HepG2 (cell line): ENCODE data around the gene FOLR2. TPM values are rescaled to one million over a fixed set of nuclear protein-coding genes. Genes with fewer than 3 reads are reported as not detected.
A peak's percentile ranks its signal among the peaks of the same experiment; 100 is the strongest.

Experiments used
- CHD2 ChIP-seq: IDR thresholded peaks from 2 replicates; pipeline ENCODE4 v1.6.1; 2011; ENCODE audit warnings: low read depth, low read length, improper control_type of control experiment
- DNMT1 ChIP-seq: sonication (generic); formaldehyde crosslinking; IDR thresholded peaks from 2 replicates; pipeline ENCODE4 v1.5.1; 2020; ENCODE audit warnings: mild to moderate bottlenecking, missing genetic modification reagents
- EZH2 ChIP-seq: conservative IDR thresholded peaks from 2 replicates; pipeline ENCODE4 v1.6.1; 2012; ENCODE audit warnings: mild to moderate bottlenecking, low read depth, low read length, moderate library complexity
- GPN1 ChIP-seq: sonication (generic); formaldehyde crosslinking; IDR thresholded peaks from 2 replicates; pipeline ENCODE4 v1.5.1; 2020; ENCODE audit warnings: missing genetic modification reagents, borderline replicate concordance
- HES4 ChIP-seq: sonication (generic); formaldehyde crosslinking; IDR thresholded peaks from 2 replicates; pipeline ENCODE4 v1.9.0; 2021; ENCODE audit warnings: mild to moderate bottlenecking, missing genetic modification reagents, borderline replicate concordance
- IKZF1 ChIP-seq: fragments of 450-650 bp; IDR thresholded peaks from 2 replicates; pipeline ENCODE4 v1.7.1; 2016
- MAZ ChIP-seq, 2 experiments: sonication (generic) in 1 of 2; formaldehyde crosslinking in 1 of 2; IDR thresholded peaks; 2 replicates each; pipeline versions ENCODE4 v1.5.0 to v1.6.1; 2012 to 2020; ENCODE audit warnings: low read depth in 2 of 2, mild to moderate bottlenecking in 2 of 2, borderline replicate concordance in 1 of 2, improper control_type of control experiment in 1 of 2, low read length in 1 of 2, missing genetic modification reagents in 1 of 2, moderate library complexity in 1 of 2
- MEF2D ChIP-seq: sonication (generic); formaldehyde crosslinking; IDR thresholded peaks from 2 replicates; pipeline ENCODE4 v1.5.1; 2020; ENCODE audit warnings: mild to moderate bottlenecking, missing genetic modification reagents
- NR1H2 ChIP-seq: sonication (generic); formaldehyde crosslinking; IDR thresholded peaks from 2 replicates; pipeline ENCODE4 v1.8.1; 2022; ENCODE audit warnings: low read depth, missing genetic modification reagents, borderline replicate concordance
- PHF5A ChIP-seq: IDR thresholded peaks from one replicate; pipeline ENCODE4 v1.6.1; 2018; ENCODE audit warnings: low read depth, missing genetic modification reagents; ENCODE audit not compliant: unreplicated experiment
- RFX3 ChIP-seq: IDR thresholded peaks from 2 replicates; pipeline ENCODE4 v1.6.1; 2016; ENCODE audit warnings: missing biosample characterization, missing genetic modification reagents
- RNF2 ChIP-seq: fragments of 450-650 bp; conservative IDR thresholded peaks from 2 replicates; pipeline ENCODE4 v1.6.1; 2016; ENCODE audit warnings: low read depth
- SMAD3 ChIP-seq: sonication (generic); formaldehyde crosslinking; IDR thresholded peaks from 2 replicates; pipeline ENCODE4 v1.4.0; 2020; ENCODE audit warnings: missing genetic modification reagents
- SNAI1 ChIP-seq: sonication (generic); formaldehyde crosslinking; IDR thresholded peaks from 2 replicates; pipeline ENCODE4 v1.5.0; 2020; ENCODE audit warnings: mild to moderate bottlenecking, missing genetic modification reagents, borderline replicate concordance
- SOX6 ChIP-seq, 2 experiments: fragments of 450-650 bp in 1 of 2; sonication (generic) in 1 of 2; formaldehyde crosslinking in 1 of 2; IDR thresholded peaks; 2 replicates each; pipeline versions ENCODE4 v1.4.0 to v1.6.1; 2017 to 2020; ENCODE audit warnings: antibody characterized with exemption in 1 of 2, mild to moderate bottlenecking in 1 of 2, missing genetic modification reagents in 1 of 2
- SP1 ChIP-seq, 2 experiments: fragments of 450-650 bp in 1 of 2; sonication (generic) in 1 of 2; formaldehyde crosslinking in 1 of 2; IDR thresholded peaks; 2 replicates each; pipeline versions ENCODE4 v1.4.0 to v1.6.1; 2016 to 2020; ENCODE audit warnings: missing genetic modification reagents in 1 of 2
- SRY ChIP-seq: sonication (generic); formaldehyde crosslinking; IDR thresholded peaks from 2 replicates; pipeline ENCODE4 v1.8.0; 2022; ENCODE audit warnings: mild to moderate bottlenecking, missing genetic modification reagents
- SYNCRIP ChIP-seq: fragments of 200-400 bp; formaldehyde crosslinking; IDR thresholded peaks from 2 replicates; pipeline ENCODE4 v1.6.1; 2018; ENCODE audit warnings: mild to moderate bottlenecking, low read depth, low read length; ENCODE audit not compliant: insufficient read depth
- TCF7L2 ChIP-seq: IDR thresholded peaks from 2 replicates; pipeline ENCODE4 v1.6.1; 2011; ENCODE audit warnings: mild to moderate bottlenecking, low read depth, low read length, moderate library complexity
- TGIF2 ChIP-seq: IDR thresholded peaks from 2 replicates; pipeline ENCODE4 v1.6.1; 2016; ENCODE audit warnings: control low read depth, missing compliant biosample characterization
- YEATS2 ChIP-seq: sonication (generic); formaldehyde crosslinking; IDR thresholded peaks from 2 replicates; pipeline ENCODE4 v1.4.0; 2020; ENCODE audit warnings: missing genetic modification reagents, borderline replicate concordance
- ZNF510 ChIP-seq: sonication (generic); formaldehyde crosslinking; IDR thresholded peaks from 2 replicates; pipeline ENCODE4 v1.4.0; 2020; ENCODE audit warnings: low read depth, mild to moderate bottlenecking, missing genetic modification reagents
- ZNF563 ChIP-seq: sonication (generic); formaldehyde crosslinking; IDR thresholded peaks from 2 replicates; pipeline ENCODE4 v1.8.0; 2022; ENCODE audit warnings: mild to moderate bottlenecking, moderate library complexity, missing genetic modification reagents
- ZNF615 ChIP-seq: sonication (generic); formaldehyde crosslinking; IDR thresholded peaks from 2 replicates; pipeline ENCODE4 v1.5.0; 2020; ENCODE audit warnings: mild to moderate bottlenecking, missing genetic modification reagents, borderline replicate concordance
- ZNF83 ChIP-seq: sonication (generic); formaldehyde crosslinking; IDR thresholded peaks from 2 replicates; pipeline ENCODE4 v1.4.0; 2020; ENCODE audit warnings: missing genetic modification reagents, mild to moderate bottlenecking, borderline replicate concordance
- polyA plus RNA-seq, 8 experiments: library from polyadenylated mRNA; depleted of rRNA in 3 of 8; stranded (reverse) in 7 of 8; unstranded in 1 of 8; fragments of >200 nt; fragmentation: Illumina TruSeq in 4 of 8; extraction: Trizol in 4 of 8; gene quantifications; 2 replicates each; pipeline versions ENCODE4 v1.2.1 to v1.2.3, GENCODE V29; 2011 to 2016; ENCODE audit warnings: low read depth in 4 of 8, missing spikeins in 1 of 8, mixed read lengths in 1 of 8; ENCODE audit not compliant: insufficient read depth in 1 of 8
- total RNA-seq, 5 experiments: library from RNA; depleted of rRNA; stranded (reverse); fragments of >200 nt; fragmentation: Illumina TruSeq; extraction: Trizol; gene quantifications; 2 replicates each; pipeline ENCODE4 v1.2.3, GENCODE V29; 2016; ENCODE audit warnings: low read depth in 1 of 5
- TF ChIP-seq, protein P1 (sequence below): sonication (generic); formaldehyde crosslinking; IDR thresholded peaks from 2 replicates; pipeline ENCODE4 v1.4.0; 2020; ENCODE audit warnings: mild to moderate bottlenecking, missing genetic modification reagents
- TF ChIP-seq, protein P2 (sequence below): IDR thresholded peaks from 2 replicates; pipeline ENCODE4 v1.6.1; 2012; ENCODE audit warnings: inconsistent platforms
- TF ChIP-seq, protein P3 (sequence below): sonication (generic); formaldehyde crosslinking; IDR thresholded peaks from 2 replicates; pipeline ENCODE4 v1.4.0; 2020; ENCODE audit warnings: missing genetic modification reagents

The FOLR2 gene
- total and polyA plus RNA-seq, 2 of the 13 experiments (the other 11 are each of a cell fraction or from before 2014, with no cell fraction given), result 0.09 TPM; not detected in 1

DNA sequence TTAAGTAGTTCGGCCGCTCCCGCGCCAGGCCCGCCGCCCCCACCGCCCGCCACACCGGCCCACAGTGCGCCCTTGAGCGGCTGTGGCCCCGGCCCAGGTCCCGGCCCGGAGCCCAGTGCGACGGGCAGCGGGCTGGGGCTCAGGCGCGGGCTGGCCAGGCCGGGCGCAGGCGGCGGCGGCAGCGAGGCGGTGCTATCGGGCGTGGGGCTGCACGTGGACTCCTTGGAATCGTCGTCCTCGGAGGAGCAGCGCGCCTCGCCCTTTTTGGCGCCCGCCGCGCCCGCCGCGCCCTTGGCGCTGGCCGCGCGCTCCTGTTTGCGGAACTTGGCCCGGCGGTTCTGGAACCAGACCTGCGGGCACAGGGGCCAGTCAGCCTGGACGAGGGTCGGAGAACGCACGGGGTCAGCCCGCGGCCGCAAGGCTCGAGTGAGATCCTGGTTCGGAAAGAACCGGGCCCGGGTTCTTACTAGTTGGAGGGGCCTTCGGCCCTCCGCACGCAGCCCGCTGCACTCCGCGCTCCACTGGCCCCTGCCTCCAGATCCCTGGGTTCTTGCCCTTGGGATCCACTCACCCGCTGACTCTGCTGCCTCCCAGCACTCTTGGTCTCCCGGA, 23.4 kb downstream of the FOLR2 start (continued):
- TF ChIP-seq DNMT1 (CRISPR knock-in tag), result no peak
- no peak for TF ChIP-seq MAZ (IDR thresholded peaks at IDR 0.05; ENCODE audit: borderline replicate concordance, low read depth, low read length)
- TF ChIP-seq MAZ (CRISPR knock-in tag; IDR thresholded peaks at IDR 0.05; ENCODE audit: low read depth), result 0 out of 2 replicates have a peak, but pooled peaks have one; percentile 31
- TF ChIP-seq, protein P1, sequence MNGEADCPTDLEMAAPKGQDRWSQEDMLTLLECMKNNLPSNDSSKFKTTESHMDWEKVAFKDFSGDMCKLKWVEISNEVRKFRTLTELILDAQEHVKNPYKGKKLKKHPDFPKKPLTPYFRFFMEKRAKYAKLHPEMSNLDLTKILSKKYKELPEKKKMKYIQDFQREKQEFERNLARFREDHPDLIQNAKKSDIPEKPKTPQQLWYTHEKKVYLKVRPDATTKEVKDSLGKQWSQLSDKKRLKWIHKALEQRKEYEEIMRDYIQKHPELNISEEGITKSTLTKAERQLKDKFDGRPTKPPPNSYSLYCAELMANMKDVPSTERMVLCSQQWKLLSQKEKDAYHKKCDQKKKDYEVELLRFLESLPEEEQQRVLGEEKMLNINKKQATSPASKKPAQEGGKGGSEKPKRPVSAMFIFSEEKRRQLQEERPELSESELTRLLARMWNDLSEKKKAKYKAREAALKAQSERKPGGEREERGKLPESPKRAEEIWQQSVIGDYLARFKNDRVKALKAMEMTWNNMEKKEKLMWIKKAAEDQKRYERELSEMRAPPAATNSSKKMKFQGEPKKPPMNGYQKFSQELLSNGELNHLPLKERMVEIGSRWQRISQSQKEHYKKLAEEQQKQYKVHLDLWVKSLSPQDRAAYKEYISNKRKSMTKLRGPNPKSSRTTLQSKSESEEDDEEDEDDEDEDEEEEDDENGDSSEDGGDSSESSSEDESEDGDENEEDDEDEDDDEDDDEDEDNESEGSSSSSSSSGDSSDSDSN (CRISPR knock-in tag), result peak; percentile 15; the same call in 1 of the 2 replicates
- TF ChIP-seq, protein P2, sequence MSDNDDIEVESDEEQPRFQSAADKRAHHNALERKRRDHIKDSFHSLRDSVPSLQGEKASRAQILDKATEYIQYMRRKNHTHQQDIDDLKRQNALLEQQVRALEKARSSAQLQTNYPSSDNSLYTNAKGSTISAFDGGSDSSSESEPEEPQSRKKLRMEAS, result peak; percentile 84
- peak; percentile 53; the same call in 1 of the 2 replicates for TF ChIP-seq ZNF563 (CRISPR knock-in tag)
- TF ChIP-seq, protein P3, sequence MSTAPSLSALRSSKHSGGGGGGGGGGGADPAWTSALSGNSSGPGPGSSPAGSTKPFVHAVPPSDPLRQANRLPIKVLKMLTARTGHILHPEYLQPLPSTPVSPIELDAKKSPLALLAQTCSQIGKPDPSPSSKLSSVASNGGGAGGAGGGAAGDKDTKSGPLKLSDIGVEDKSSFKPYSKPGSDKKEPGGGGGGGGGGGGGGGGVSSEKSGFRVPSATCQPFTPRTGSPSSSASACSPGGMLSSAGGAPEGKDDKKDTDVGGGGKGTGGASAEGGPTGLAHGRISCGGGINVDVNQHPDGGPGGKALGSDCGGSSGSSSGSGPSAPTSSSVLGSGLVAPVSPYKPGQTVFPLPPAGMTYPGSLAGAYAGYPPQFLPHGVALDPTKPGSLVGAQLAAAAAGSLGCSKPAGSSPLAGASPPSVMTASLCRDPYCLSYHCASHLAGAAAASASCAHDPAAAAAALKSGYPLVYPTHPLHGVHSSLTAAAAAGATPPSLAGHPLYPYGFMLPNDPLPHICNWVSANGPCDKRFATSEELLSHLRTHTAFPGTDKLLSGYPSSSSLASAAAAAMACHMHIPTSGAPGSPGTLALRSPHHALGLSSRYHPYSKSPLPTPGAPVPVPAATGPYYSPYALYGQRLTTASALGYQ (CRISPR knock-in tag), result no peak
- TF ChIP-seq EZH2, result no peak
- 0 out of 2 replicates have a peak, but pooled peaks have one; percentile 31 for TF ChIP-seq RNF2
- peak; percentile 34; the same call in 1 of the 2 replicates for TF ChIP-seq HES4
- no peak for TF ChIP-seq ZNF83
- TF ChIP-seq SMAD3 (CRISPR knock-in tag), result no peak
- TF ChIP-seq RFX3, result no peak
- no peak for TF ChIP-seq ZNF510 (CRISPR knock-in tag)
- TF ChIP-seq SRY (CRISPR knock-in tag), result no peak
- no peak for TF ChIP-seq CHD2
- TF ChIP-seq SP1 (IDR thresholded peaks at IDR 0.05), result no peak
- TF ChIP-seq SP1 (CRISPR knock-in tag; IDR thresholded peaks at IDR 0.05), result no peak
- no peak for TF ChIP-seq MEF2D (CRISPR knock-in tag)
- no peak for TF ChIP-seq YEATS2 (CRISPR knock-in tag)
- TF ChIP-seq IKZF1, result no peak
- no peak for TF ChIP-seq NR1H2 (CRISPR knock-in tag)
- no peak for TF ChIP-seq PHF5A (CRISPR knock-in tag)
- TF ChIP-seq TCF7L2, result no peak
- no peak for TF ChIP-seq TGIF2 (CRISPR knock-in tag)
- TF ChIP-seq SYNCRIP, result no peak
- no peak for TF ChIP-seq ZNF615 (CRISPR knock-in tag)
- TF ChIP-seq GPN1 (CRISPR knock-in tag), result no peak
- TF ChIP-seq SOX6 (IDR thresholded peaks at IDR 0.05), result no peak
- no peak for TF ChIP-seq SOX6 (CRISPR knock-in tag; IDR thresholded peaks at IDR 0.05)
- no peak for TF ChIP-seq SNAI1
